Measurements from ENCODE around the gene NASP.

The NASP gene

GRCh38 chr1:45604239-45604638 is 20.4 kb downstream of the NASP start:
- Histone ChIP-seq H2AFZ (ENCODE audit: low read depth, low read length) (no peak overlapping the region), H3K4me2 (ENCODE audit: low read length, poor library complexity, severe bottlenecking) (no peak overlapping the region), H2BK5ac (ENCODE audit: low read depth, low read length, poor library complexity, severe bottlenecking) (no peak overlapping the region), H3K23ac (ENCODE audit: low read length in 2 of 2) (no peak overlapping the region), H3K4me1 (ENCODE audit: control insufficient read depth, insufficient read depth, low read depth, low read length) (no peaks in the 10 kb centered on the region), H4K91ac (ENCODE audit: low read length) (no peak overlapping the region), H3K79me1 (replicated peaks; ENCODE audit: low read length, poor library complexity, severe bottlenecking) (peaks cover 5% of the 10 kb centered on the region), H3K9me3 (ENCODE audit: control insufficient read depth, low read length) (no peaks in the 10 kb centered on the region), H2AK5ac (ENCODE audit: low read length, severe bottlenecking) (no peak overlapping the region), H3K18ac (ENCODE audit: low read depth in 1 of 2, low read length in 2 of 2) (no peak overlapping the region), H2BK15ac (ENCODE audit: low read depth, poor library complexity, severe bottlenecking) (no peak overlapping the region), H3K4me3 (ENCODE audit: insufficient read depth in 1 of 2, low read depth in 1 of 2, low read length in 2 of 2) (no peak overlapping the region), H3K14ac (ENCODE audit: low read length in 2 of 2) (no peak overlapping the region), H2BK120ac (ENCODE audit: low read depth, low read length) (no peak overlapping the region), H2BK12ac (ENCODE audit: low read length in 2 of 2) (no peak overlapping the region), H3K36me3 (ENCODE audit: control insufficient read depth in 1 of 2, insufficient read depth in 2 of 2, low read depth in 1 of 2, low read length in 2 of 2) (peaks cover 6 to 42% of the 10 kb centered on the region in 2 experiments), H3K4ac (ENCODE audit: low read depth in 1 of 2, low read length in 2 of 2) (no peak overlapping the region), H3K27ac (ENCODE audit: low read length, poor library complexity, severe bottlenecking) (no peak overlapping the region), H4K8ac (ENCODE audit: low read length) (no peak overlapping the region), H3K27me3 (ENCODE audit: control insufficient read depth in 1 of 2, insufficient read depth in 1 of 2, low read length in 2 of 2) (no peaks in the 10 kb centered on the region), H3K9ac (ENCODE audit: low read length) (no peak overlapping the region)
- WGBS: 80% methylated on average over 1 of the region's 2 CpGs
- DNase-seq: no peak

- Histone ChIP-seq H3K27ac (ENCODE audit: low read length, poor library complexity, severe bottlenecking) (no peak overlapping the region), H4K91ac (ENCODE audit: low read length) (no peak overlapping the region), H4K8ac (ENCODE audit: low read length) (peak overlapping the region; percentile 24), H2BK15ac (ENCODE audit: low read depth, poor library complexity, severe bottlenecking) (no peak overlapping the region), H2BK5ac (ENCODE audit: low read depth, low read length, poor library complexity, severe bottlenecking) (no peak overlapping the region), H3K4me1 (ENCODE audit: control insufficient read depth, insufficient read depth, low read depth, low read length) (no peaks in the 10 kb centered on the region), H2AK5ac (ENCODE audit: low read length, severe bottlenecking) (no peak overlapping the region), H3K14ac (ENCODE audit: low read length in 2 of 2) (no peak overlapping the region), H3K79me1 (replicated peaks; ENCODE audit: low read length, poor library complexity, severe bottlenecking) (peaks cover 4% of the 10 kb centered on the region), H3K36me3 (ENCODE audit: control insufficient read depth in 1 of 2, insufficient read depth in 2 of 2, low read depth in 1 of 2, low read length in 2 of 2) (peaks cover 17 to 61% of the 10 kb centered on the region in 2 experiments), H3K4me3 (ENCODE audit: insufficient read depth in 1 of 2, low read depth in 1 of 2, low read length in 2 of 2) (no peak overlapping the region), H3K4ac (ENCODE audit: low read depth in 1 of 2, low read length in 2 of 2) (no peak overlapping the region), H2BK120ac (ENCODE audit: low read depth, low read length) (no peak overlapping the region), H2BK12ac (ENCODE audit: low read length in 2 of 2) (no peak overlapping the region), H3K18ac (ENCODE audit: low read depth in 1 of 2, low read length in 2 of 2) (no peak overlapping the region), H3K27me3 (ENCODE audit: control insufficient read depth in 1 of 2, insufficient read depth in 1 of 2, low read length in 2 of 2) (no peaks in the 10 kb centered on the region), H2AFZ (ENCODE audit: low read depth, low read length) (no peak overlapping the region), H3K9ac (ENCODE audit: low read length) (no peak overlapping the region), H3K9me3 (ENCODE audit: control insufficient read depth, low read length) (no peaks in the 10 kb centered on the region), H3K4me2 (ENCODE audit: low read length, poor library complexity, severe bottlenecking) (no peak overlapping the region), H3K23ac (ENCODE audit: low read length in 2 of 2) (no peak overlapping the region)
- DNase-seq: no peak
- 86% methylated on average over 5 of the region's 6 CpGs for WGBS
Observed at GRCh38 chr1:45607404-45608074, 23.7 kb downstream of the NASP start.

- no peak overlapping the region for H4K91ac ChIP-seq (ENCODE audit: low read length)
- H2BK15ac ChIP-seq (ENCODE audit: low read depth, poor library complexity, severe bottlenecking): no peak overlapping the region
- H3K9me3 ChIP-seq (ENCODE audit: control insufficient read depth, low read length): no peaks in the 10 kb centered on the region
- H2BK5ac ChIP-seq (ENCODE audit: low read depth, low read length, poor library complexity, severe bottlenecking): no peak overlapping the region
- no peak overlapping the region for H3K4ac ChIP-seq (ENCODE audit: low read depth in 1 of 2, low read length in 2 of 2)
- no peak overlapping the region for H3K4me2 ChIP-seq (ENCODE audit: low read length, poor library complexity, severe bottlenecking)
- H4K8ac ChIP-seq (ENCODE audit: low read length): peak overlapping the region; percentile 43
- no peak overlapping the region for H3K14ac ChIP-seq (ENCODE audit: low read length in 2 of 2)
- H3K4me1 ChIP-seq (ENCODE audit: control insufficient read depth, insufficient read depth, low read depth, low read length): no peaks in the 10 kb centered on the region
- peaks cover 7% of the 10 kb centered on the region for H3K79me1 ChIP-seq (replicated peaks; ENCODE audit: low read length, poor library complexity, severe bottlenecking)
- no peak overlapping the region for H3K4me3 ChIP-seq (ENCODE audit: insufficient read depth in 1 of 2, low read depth in 1 of 2, low read length in 2 of 2)
- H3K27me3 ChIP-seq (ENCODE audit: control insufficient read depth in 1 of 2, insufficient read depth in 1 of 2, low read length in 2 of 2): no peaks in the 10 kb centered on the region
- H2AK5ac ChIP-seq (ENCODE audit: low read length, severe bottlenecking): no peak overlapping the region
- 91% methylated on average over 3 of the region's 5 CpGs for WGBS
- H2BK12ac ChIP-seq (ENCODE audit: low read length in 2 of 2): no peak overlapping the region
- no peak overlapping the region for H3K27ac ChIP-seq (ENCODE audit: low read length, poor library complexity, severe bottlenecking)
- no peak overlapping the region for H3K23ac ChIP-seq (ENCODE audit: low read length in 2 of 2)
- H2AFZ ChIP-seq (ENCODE audit: low read depth, low read length): no peak overlapping the region
- no peak overlapping the region for H2BK120ac ChIP-seq (ENCODE audit: low read depth, low read length)
- H3K9ac ChIP-seq (ENCODE audit: low read length): no peak overlapping the region
- DNase-seq: no peak
- peaks cover 21 to 62% of the 10 kb centered on the region in 2 experiments for H3K36me3 ChIP-seq (ENCODE audit: control insufficient read depth in 1 of 2, insufficient read depth in 2 of 2, low read depth in 1 of 2, low read length in 2 of 2)
- no peak overlapping the region for H3K18ac ChIP-seq (ENCODE audit: low read depth in 1 of 2, low read length in 2 of 2)
Observed at GRCh38 chr1:45608175-45609156, 24.6 kb downstream of the NASP start.

GRCh38 chr1:45610589-45611226 is 26.9 kb downstream of the NASP start:
- Histone ChIP-seq H2BK5ac (ENCODE audit: low read depth, low read length, poor library complexity, severe bottlenecking) (no peak overlapping the region), H3K27ac (ENCODE audit: low read length, poor library complexity, severe bottlenecking) (no peak overlapping the region), H3K4me1 (ENCODE audit: control insufficient read depth, insufficient read depth, low read depth, low read length) (no peaks in the 10 kb centered on the region), H2AFZ (ENCODE audit: low read depth, low read length) (no peak overlapping the region), H4K8ac (ENCODE audit: low read length) (no peak overlapping the region), H3K27me3 (ENCODE audit: control insufficient read depth in 1 of 2, insufficient read depth in 1 of 2, low read length in 2 of 2) (no peaks in the 10 kb centered on the region), H3K9me3 (ENCODE audit: control insufficient read depth, low read length) (no peaks in the 10 kb centered on the region), H3K23ac (ENCODE audit: low read length in 2 of 2) (no peak overlapping the region), H3K18ac (ENCODE audit: low read depth in 1 of 2, low read length in 2 of 2) (no peak overlapping the region), H2BK120ac (ENCODE audit: low read depth, low read length) (no peak overlapping the region), H2BK12ac (ENCODE audit: low read length in 2 of 2) (no peak overlapping the region), H3K4me2 (ENCODE audit: low read length, poor library complexity, severe bottlenecking) (no peak overlapping the region), H4K91ac (ENCODE audit: low read length) (no peak overlapping the region), H2BK15ac (ENCODE audit: low read depth, poor library complexity, severe bottlenecking) (no peak overlapping the region), H3K36me3 (ENCODE audit: control insufficient read depth in 1 of 2, insufficient read depth in 2 of 2, low read depth in 1 of 2, low read length in 2 of 2) (peaks cover 21 to 75% of the 10 kb centered on the region in 2 experiments), H3K4me3 (ENCODE audit: insufficient read depth in 1 of 2, low read depth in 1 of 2, low read length in 2 of 2) (no peak overlapping the region), H3K79me1 (replicated peaks; ENCODE audit: low read length, poor library complexity, severe bottlenecking) (peaks cover 7% of the 10 kb centered on the region), H3K4ac (ENCODE audit: low read depth in 1 of 2, low read length in 2 of 2) (no peak overlapping the region), H2AK5ac (ENCODE audit: low read length, severe bottlenecking) (no peak overlapping the region), H3K14ac (ENCODE audit: low read length in 2 of 2) (no peak overlapping the region), H3K9ac (ENCODE audit: low read length) (no peak overlapping the region)
- over 99% methylated on average over 9 of the region's 10 CpGs for WGBS
- DNase-seq: no peak
